Embryonic facial prominence (tissue), 1 donor: Measurements from ENCODE around the gene EML3.
"Not testable (repeated sequence)": the region's sequence is repeated elsewhere in the genome, so short reads cannot be mapped to it uniquely, and the experiment has no call there.

ENCODE experiments used
- DNase-seq: peaks from one replicate; pipeline ENCODE4 v3.0.0-alpha.2; 2016; ENCODE audit errors: extremely low spot score

Gene EML3

GRCh38 chr11:62599069-62599696 is 13.4 kb downstream of the EML3 start:
- DNase-seq: peak; percentile 88

- no peak for DNase-seq
Measured at GRCh38 chr11:62595124-62595523, 17.5 kb downstream of the EML3 start.

GRCh38 chr11:62593434-62594044 is 19.0 kb downstream of the EML3 start:
- DNase-seq: no peak

- DNase-seq: no peak
Measured at GRCh38 chr11:62592989-62593421, 19.6 kb downstream of the EML3 start.

- no peak for DNase-seq
Measured at GRCh38 chr11:62592146-62592815, 20.3 kb downstream of the EML3 start.

GRCh38 chr11:62591448-62592145 is 21.0 kb downstream of the EML3 start, which contains the start of gene TUT1:
TUT1 (minus strand) TSS chr11:62591523; CDS start chr11:62591485, 38 bp downstream.
- peak; percentile 98 for DNase-seq

- no peak for DNase-seq
Measured at GRCh38 chr11:62588966-62589637, 23.5 kb downstream of the EML3 start.

GRCh38 chr11:62585356-62585755 is 27.2 kb downstream of the EML3 start:
- DNase-seq: not testable (repeated sequence)

GRCh38 chr11:62581735-62582134 is 30.8 kb downstream of the EML3 start:
- DNase-seq: not testable (repeated sequence)

GRCh38 chr11:62580959-62581715 is 31.4 kb downstream of the EML3 start:
- no peak for DNase-seq

- no peak for DNase-seq
Measured at GRCh38 chr11:62579252-62579651, 33.3 kb downstream of the EML3 start.

- DNase-seq: no peak
Measured at GRCh38 chr11:62578541-62578940, 34.0 kb downstream of the EML3 start.

GRCh38 chr11:62577046-62577714 is 35.4 kb downstream of the EML3 start:
- no peak for DNase-seq

- DNase-seq: no peak
Measured at GRCh38 chr11:62575837-62576236, 36.7 kb downstream of the EML3 start.

GRCh38 chr11:62575156-62575555 is 37.4 kb downstream of the EML3 start:
- no peak for DNase-seq

GRCh38 chr11:62574363-62575071 is 38.1 kb downstream of the EML3 start:
- no peak for DNase-seq

- DNase-seq: peak; percentile 100
Measured at GRCh38 chr11:62573592-62574362, 38.8 kb downstream of the EML3 start, which contains the start of gene EEF1G. EEF1G (minus strand) TSS chr11:62573891; CDS start chr11:62573842, 49 bp downstream.

- DNase-seq: no peak
Measured at GRCh38 chr11:62573006-62573591, 39.5 kb downstream of the EML3 start.
